Glomerular endothelial cell (primary cell): ENCODE data around the gene EPB41L1. TPM values are rescaled to one million over a fixed set of nuclear protein-coding genes. Genes with fewer than 3 reads are reported as not detected.

Source experiments
- DNase-seq: peaks from one replicate; pipeline ENCODE4 v3.0.0-alpha.2; 2011; ENCODE audit warnings: low read depth, low spot score; ENCODE audit errors: extremely low read depth
- total RNA-seq: library from RNA; depleted of rRNA; stranded (reverse); fragments of >200 nt; gene quantifications from 2 replicates; pipeline ENCODE4 v1.2.3, GENCODE V29; 2015

Gene EPB41L1
- total RNA-seq, 1 donor from 2014 or later: 26.0 TPM

DNA sequence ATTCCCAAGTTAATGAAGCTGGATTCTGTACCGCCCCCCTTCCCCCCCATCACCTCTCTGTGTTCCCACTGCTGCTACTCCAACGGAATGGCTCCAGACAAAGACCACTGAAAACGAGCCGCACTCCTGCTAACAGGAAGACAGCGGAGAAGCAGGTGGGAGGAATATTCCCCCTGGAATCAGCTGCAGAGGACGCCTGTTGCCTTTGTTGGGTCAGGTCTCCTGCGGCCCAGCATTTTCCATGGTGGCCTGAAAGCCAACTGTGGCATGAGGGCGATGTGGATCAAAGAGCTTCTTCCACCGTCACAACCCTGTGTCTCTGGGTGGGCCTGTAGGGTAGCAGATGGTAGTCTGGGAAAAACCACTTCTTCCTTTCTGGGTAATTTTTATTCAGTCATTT is 98.5 kb downstream of the EPB41L1 start:
- DNase-seq: no peak

DNA sequence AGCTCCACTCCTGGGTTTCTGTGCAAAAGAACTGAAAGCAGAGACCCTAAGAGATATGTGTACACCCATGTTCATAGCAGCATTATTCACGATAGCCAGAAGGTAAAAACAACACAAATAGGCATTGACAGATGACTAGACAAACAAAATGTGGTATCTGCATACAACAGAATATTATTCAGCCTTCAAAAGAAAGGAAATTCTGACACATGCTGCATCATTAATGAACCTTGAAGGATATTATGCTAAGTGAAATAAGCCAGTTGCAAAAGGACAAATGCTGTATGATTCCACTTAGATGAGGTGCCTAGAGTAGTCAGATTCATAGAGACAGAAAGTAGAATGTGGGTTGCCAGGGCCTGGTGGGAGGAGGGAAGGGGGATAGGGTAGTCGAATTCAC is 99.5 kb downstream of the EPB41L1 start:
- no peak for DNase-seq

DNA sequence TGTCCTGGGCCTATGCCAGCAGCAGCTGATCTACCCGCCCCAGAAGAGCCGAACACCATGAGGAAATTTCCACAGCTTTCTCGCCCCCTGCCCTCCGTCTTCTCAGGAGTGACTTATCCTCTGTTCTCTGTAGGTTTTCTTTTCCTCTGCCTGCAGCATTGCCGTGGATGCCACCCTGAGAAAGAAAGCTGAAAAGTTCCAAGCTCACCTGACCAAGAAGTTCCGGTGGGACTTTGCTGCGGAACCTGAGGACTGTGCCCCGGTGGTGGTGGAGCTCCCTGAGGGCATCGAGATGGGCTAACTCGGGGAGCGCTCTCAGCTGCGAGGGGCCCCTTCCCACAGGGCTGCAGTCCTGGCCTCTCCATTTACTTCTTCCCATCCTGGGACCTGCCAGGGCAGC is 100.9 kb downstream of the EPB41L1 start:
- no peak for DNase-seq

- no peak for DNase-seq
These were observed 104.9 kb downstream of the EPB41L1 start for GRCh38 chr20:36259177-36260061.

DNA sequence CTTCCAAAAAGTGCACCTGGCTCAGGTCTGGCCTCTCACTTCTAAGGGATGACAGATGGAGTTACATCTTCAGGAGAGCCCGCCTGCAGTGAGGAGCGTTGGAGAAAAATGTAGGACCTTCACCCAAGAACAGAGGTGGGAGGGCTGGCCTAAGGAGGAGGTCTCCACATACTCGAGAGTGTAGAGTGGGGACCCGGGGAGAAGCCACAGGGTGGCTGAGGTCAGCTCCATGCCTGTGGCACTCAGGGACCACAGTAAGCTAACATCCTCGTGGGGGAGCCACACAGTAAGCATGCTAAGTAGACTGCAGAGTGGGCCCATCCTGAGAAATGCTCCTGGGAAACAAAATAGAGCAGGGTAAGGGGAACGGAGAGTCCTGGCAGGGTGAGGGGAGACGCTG is 105.8 kb downstream of the EPB41L1 start:
- no peak for DNase-seq

DNA sequence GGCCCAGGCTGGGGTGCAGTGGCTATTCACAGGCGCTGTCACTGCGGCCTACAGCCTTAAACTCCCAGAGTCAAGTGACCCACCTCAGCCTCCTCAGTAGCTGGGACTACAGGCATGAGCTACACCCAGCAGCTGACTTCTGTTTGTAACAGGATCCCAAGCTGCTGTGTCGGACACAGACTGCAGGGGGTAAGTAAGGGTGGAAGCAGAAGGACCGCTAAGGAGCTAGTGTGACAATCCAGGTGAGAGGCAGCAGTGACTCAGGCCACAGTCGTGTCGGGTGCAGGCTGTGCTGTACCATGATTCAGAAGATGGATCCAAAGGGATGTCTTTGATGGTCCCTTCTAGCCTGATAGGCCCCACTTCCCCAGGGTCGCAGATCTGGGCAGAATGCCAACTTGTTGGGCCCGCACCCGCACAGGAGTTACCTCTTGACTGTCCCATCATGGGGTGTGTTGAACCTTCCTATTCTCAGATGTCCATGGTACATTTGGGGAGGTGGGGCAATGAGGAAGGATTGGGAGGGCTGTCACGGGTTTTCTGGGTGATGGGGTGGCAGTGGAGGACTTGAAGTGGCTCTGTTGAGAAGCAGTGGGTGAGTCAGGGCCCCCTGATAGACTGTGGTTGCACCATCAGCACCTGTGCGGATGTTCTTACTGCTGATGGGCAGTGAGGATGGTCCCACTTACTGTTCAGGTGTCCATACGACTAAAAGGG is 107.0 kb downstream of the EPB41L1 start:
- DNase-seq: no peak

GRCh38 chr20:36262440-36262839 is 107.9 kb downstream of the EPB41L1 start:
- no peak for DNase-seq

GRCh38 chr20:36264426-36265246 is 110.1 kb downstream of the EPB41L1 start:
- no peak for DNase-seq

GRCh38 chr20:36266189-36266588 is 111.6 kb downstream of the EPB41L1 start:
- DNase-seq: no peak

- no peak for DNase-seq
These were observed 113.3 kb downstream of the EPB41L1 start for GRCh38 chr20:36267605-36268381.

DNA sequence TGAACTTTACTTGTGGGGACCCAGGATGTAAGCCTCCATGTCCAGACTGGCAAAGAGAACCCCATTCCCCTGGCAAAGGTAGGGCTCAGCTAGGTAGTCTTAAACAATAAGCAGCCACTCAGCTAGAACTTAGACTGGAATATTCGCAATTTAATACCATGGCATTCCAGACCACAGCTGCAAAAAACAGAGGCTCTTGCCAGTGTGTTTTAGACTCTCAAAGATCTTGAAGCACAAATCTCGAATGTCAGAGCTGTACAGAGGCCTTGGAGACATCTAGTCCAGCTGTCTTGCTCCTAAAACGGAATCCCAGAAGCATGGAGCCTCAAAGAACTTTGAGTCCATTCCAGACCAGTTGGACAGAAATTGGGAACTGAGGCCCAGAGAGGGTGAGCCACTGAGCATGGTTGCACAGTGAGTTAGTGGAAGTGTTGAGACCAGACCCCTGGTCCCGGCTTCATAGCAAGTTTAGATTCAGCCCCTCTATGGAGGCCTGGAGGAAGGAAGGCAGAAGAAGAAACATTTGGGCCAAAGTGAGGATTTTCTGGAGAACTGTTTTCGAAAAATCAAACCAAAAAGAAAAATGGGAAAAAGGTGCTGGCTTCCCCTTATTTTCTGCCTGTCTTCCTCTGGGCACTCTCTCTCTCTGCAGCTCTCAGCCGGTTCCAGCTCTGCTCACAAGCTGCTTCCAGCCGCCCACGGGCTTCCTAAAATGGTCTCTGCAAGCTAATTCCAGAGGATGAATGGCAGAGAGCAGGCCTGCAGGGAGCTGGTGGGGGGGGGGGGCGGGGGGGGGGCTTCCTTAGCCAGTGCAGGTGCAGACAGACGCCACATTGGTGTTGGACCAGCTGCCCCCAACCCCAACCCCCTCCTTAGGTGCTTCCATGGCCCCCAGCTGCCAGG is 114.2 kb downstream of the EPB41L1 start:
- DNase-seq: no peak

- no peak for DNase-seq
These were observed 115.0 kb downstream of the EPB41L1 start for GRCh38 chr20:36269507-36269906.

DNA sequence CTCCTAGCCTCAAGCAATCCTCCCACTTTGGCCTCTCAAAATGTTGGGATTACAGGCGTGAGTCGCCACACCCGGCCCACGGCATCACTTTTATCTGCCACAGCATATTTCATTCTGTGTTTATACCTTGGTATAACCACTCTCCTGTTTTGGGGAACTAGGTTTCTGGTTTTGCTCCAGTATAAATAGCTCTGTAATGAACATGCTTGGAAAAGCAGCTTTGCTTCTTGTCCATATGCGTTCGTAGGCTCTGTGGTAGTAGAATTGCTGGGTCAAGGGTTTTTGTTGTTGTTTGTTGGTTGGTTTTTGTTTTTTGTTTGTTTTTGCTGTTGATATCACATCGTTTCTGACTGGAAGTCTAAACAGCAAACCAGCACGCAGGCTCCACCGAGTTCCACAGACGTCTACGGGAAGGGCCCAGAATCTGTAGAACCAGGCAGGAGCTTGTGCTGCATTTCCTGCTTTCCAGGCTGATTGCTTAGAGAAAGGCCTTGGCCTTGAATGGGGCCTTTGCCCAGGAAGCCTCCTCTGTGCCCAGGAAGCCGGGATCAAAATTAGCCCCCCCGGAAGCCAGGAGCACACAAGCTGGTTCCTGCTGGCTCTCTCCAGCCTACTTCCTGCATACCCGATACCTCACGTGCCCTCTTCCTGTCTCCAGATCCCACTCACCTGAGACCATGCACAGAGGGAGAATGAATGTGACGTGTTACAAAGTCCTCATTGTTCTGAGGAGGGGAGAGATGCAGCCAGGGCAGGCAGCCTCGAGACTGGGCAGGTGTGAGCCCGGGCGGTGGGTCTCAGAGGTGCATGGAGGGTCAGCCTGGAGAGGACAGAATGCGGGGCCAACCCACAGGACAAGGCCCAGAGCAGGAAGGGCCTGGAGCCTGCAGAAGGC is 116.5 kb downstream of the EPB41L1 start:
- no peak for DNase-seq

GRCh38 chr20:36271639-36272546 is 117.4 kb downstream of the EPB41L1 start:
- DNase-seq: no peak

GRCh38 chr20:36272547-36273220 is 118.1 kb downstream of the EPB41L1 start:
- DNase-seq: no peak

DNA sequence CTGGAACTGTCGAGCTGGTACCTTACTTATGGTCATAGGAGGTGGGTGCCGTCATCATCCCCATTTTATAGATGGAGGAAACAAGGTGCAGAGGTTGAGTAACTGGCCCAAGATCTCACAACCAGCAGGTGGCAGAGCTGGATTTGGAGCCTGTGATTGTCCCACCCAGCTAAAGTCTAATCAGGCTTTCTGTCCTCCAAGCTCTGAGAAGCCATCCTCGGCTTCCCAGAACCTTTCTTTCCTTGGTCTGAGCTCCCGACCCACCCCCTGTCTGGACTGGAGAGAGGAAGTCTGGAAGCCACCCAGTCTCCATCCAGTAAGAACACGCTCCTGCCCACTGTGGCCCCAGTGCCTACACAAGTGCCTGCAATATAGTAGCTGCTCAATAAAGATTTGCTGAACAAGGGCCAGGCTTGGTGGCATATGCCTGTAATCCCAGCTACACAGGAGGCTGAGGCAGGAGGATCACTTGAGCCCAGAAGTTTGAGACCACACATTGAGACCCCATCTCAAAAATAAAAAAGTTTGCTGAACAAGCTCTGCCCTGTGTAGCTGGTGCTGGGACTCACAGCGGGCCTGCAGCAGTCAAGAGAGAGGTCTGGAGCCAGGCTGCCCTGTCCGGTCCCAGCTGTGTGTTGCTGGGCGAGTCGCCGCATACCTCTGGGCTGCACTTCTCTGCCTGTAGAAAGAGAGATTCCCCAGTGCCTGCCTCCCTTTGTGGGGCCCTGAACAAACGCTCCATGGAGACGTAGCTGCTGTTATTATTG is 119.1 kb downstream of the EPB41L1 start:
- DNase-seq: peak; percentile 1
